ENCODE results near the gene YIF1A.
"Not testable (repeated sequence)": the region's sequence is repeated elsewhere in the genome, so short reads cannot be mapped to it uniquely, and the experiment has no call there.

Gene YIF1A

DNA sequence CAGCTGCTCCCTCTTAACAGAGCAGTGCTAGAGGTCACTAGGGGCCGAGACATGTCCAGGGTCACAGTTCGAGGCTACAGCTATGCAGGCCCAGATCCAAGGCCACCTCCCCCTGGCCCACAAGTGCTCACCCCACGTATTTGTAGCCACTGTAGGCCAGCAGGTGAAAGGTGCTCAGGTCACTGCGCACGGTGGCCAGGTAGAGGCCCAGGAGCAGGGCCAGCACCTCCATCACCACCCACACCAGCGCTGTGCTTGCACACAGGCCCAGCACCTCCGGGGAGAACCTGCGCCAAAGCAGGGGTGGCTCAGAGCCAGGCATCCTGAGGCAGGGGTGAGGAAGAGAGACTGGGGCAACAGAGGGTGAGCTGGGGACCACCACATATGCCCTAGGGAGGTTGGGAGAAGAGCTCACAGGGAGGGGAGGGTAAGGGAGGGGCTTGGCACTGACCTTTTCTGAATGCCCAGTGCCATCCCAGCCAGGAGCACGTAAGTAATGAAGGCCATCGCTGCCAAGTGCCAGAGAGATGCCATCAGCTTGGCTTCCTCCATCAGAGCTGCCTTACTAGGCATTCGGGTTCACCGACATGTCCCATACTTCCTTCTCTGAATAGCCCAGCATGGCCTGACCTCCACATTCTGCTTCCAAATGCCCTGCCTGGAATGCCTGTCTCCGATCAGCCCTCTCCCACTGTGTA is 3.5 kb downstream of the YIF1A start:
- no peak for DNase-seq

DNA sequence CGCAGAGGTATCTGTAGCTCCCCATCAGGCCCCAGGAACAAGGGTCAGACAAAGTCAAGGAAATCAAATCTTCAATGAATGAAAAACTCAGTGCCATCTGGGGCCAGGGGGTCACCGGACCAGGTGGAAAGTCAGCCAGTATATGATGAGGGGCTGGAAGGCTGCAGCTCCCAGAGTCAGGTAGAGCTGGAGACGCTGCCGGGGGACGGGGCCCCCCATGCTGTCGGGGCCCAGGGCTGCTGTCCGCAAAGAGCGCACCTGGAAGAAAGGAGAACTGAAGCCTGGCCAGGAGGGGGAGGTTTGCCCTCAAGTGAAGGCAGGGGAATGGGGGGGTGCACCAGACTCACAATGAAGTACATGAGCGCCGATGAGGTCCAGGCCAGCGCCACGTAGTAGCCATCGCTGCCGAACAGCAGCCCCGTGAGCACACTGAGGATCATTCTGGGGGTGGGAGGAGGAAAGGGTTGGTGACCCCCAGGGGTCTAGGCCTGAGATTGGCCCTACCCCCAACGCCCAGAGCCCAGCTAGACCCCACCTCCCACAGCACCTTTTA is 4.3 kb downstream of the YIF1A start:
- DNase-seq: no peak

DNA sequence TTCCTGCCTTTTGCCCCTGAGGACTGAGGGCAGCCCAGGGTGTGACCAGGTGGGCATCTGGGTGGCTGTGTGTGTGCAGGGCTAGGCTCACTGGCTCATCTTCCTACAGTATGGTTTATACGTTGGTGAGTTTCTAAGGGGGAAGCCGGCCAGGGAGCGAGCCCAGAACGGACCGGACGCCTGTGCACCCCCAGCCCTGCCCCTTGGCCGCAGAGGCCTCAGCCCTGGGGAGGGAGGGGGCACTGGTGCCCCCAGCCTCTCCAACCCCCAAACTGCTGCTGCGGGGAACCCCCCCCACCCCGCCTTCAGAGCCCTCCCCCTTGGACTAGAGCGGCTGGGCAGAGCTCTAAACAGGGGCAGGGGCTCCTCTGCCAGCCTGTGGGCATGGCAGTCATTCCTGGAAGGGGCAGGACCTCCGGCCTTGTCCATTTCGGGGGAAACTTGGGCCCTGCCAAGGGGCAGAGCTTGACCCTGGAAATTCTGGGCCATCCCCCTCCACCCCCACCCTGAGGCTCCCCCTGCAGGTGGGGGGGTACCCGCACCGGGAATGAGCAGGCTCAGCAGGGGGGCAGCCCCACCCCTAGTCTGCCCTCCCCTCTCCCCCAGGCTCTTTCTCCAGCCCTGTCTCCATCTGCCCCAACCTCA is 5.4 kb downstream of the YIF1A start:
- no peak for DNase-seq

DNA sequence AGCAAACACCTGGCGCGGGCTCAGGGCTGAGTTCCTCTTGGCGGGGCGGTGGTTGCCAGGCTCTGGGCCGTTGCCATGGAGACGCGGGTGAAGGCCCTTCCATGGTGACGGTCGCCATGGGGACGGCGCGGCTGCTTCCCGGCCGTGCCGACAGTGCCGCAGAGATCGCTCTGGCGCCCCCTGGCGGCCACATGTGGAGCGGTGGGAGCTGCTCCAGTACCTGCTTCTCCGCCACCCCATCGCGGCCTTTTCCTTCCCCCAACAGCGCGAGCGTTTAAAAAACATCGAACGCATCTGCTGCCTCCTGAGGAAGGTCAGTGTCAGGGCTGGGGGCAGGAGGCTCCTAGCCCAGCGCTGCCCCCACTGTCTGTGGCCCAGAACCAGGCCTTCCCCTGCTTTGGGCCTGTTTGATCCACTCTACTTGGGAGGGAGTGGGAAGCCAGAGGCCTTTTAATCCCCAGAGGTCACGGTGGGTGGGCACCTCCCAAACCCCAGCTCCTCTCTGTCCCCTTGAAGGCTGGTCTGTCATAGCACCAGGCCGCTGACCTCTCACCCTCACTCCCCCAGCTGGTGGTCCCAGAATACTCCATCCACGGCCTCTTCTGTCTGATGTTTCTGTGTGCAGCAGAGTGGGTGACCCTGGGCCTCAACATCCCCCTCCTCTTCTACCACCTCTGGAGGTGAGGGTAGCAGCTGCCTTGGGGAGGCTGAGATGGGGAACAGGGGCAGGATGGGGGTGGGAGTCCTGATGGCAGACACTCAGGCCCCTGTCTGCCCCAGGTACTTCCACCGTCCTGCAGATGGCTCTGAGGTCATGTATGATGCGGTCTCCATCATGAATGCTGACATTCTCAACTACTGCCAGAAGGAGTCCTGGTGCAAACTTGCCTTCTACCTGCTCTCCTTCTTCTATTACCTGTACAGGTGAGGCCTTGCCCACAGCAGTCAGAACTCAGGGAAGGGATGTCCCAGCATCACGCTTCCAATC is 6.2 kb downstream of the YIF1A start:
- peak; percentile 96 for DNase-seq

DNA sequence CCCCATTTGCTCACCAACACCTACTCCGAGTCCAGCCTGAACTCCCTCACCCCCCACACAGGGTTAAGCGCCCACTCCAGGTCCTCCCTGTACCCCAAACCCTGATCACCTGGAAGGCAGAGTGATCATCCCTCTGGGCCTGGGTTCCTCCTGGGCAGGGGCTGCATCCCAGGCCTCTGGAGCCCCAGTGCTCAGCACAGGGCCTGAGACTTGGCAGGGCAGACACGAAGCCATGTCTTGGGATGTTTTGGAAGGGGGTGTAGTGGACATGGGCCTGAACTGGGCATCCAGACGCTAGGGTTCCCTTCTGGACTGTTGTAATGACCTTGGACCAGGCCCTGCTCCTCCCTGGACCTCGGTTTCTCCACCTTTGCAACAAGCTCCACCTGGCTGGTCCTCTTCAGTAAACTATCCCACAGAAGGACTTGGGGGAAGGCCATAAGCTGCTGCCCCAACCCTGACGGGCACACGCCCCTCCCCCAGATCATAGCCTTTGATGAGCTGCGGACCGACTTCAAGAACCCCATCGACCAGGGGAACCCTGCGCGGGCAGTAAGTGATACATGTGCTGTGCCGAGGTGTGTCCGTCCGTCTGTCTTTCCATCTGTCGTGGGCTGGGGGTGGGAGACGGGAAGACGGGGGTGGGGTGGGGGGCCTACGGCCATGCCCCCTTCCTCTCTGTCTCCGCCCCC is 7.0 kb downstream of the YIF1A start:
- no peak for DNase-seq

DNA sequence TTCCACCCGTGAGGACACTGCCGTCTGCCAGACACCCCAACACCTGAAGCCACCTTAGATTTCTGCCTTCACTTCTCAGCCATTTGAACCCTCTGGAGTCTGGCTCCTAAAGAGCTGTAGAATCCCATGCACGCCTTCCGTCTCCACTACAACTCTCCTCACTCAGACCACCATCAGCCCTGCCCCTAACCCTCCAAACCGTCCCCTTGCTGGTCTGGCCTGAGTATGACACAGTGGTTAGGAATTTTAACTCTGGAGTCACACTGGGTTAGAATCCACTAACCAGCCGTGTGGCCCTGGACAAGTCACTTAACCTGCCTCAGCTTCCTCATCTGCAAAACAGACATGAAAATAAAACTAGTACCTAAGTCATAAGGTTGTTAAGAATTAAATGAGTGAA is 7.9 kb downstream of the YIF1A start:
- no peak for DNase-seq

DNA sequence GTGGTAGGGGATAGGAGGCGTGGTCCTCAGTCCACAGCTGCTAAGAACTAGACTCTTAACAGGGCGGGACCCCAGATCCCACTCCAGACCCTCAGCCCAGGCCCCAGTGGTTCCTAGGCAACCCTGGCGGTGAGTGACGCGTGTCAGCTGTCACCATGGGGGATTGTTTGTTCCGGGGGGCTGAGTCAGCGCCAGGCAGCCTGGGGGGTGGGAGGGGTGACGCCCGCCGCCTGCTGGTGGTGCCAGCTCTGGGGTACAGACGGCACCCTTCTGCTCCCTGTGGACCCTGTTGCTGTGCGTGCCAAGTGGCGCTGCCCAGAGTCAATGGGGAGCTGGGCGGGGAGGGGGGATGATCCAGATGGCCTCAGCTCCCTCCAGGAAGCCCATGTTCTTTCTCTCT is 8.5 kb downstream of the YIF1A start:
- no peak for DNase-seq

DNA sequence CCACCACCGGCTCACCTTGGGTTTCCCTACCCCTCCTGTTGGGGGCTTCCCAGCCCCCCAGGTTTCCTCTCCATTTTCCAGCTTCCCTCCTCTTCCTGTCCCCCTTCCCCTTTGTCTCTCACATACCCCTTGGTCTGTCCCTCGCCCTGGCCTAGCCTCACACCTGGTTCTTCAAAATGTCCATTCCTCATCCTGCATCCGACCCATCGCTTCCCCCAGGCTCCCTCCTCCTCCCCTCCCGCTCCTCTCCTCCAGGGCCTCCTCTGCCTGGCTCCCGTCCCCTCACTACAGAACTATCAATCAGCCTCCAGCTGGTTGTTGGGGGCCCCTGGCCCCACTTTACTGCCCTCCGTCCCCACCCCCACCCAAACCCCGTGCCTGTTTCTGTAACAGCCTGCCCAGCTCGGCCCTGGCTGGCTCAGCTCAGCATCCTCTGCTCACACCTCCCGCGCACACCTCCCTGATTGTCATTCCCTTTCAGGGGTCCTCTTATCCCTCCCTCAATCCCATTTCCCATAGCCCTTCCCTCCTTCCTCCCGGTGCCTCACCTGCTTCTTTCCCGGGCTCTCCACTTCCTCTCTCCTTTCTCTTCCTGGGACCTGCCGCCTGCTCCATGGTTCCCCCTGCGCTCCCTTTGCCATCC is 9.7 kb downstream of the YIF1A start:
- DNase-seq: no peak

DNA sequence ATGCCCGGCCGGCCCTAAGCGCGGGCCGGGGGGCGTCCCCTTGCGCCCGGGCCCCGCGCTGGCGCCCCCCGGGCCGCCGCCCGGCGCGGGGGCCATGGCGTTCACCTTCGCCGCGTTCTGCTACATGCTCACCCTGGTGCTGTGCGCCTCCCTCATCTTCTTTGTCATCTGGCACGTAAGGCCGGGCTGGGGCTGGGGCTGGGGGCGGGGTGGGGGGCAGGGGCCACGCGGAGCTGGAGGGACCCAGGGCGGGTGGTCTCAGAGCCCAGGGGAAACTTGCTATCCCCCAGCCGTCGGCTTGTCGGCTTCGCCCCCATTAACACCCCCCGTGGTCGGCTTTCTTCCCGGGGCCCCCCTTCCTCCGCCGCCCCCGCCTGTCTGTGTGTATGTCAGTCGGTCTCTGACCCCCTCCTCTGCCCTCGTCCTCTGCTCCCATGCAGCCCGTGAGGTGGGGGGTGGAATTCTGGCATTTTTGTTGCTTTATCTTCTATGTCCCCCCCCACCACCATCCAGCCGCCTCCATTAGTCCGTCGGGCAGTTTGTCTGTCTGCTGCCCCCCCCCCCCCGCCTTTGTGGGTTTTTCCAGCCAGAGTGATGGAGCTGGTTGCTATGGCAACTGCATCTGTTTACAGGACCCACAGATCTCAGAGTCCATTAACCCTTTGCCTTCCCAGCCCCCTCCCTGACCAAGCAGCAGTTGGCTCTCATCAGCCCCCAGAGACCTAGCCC is 10.4 kb downstream of the YIF1A start:
- no peak for DNase-seq

DNA sequence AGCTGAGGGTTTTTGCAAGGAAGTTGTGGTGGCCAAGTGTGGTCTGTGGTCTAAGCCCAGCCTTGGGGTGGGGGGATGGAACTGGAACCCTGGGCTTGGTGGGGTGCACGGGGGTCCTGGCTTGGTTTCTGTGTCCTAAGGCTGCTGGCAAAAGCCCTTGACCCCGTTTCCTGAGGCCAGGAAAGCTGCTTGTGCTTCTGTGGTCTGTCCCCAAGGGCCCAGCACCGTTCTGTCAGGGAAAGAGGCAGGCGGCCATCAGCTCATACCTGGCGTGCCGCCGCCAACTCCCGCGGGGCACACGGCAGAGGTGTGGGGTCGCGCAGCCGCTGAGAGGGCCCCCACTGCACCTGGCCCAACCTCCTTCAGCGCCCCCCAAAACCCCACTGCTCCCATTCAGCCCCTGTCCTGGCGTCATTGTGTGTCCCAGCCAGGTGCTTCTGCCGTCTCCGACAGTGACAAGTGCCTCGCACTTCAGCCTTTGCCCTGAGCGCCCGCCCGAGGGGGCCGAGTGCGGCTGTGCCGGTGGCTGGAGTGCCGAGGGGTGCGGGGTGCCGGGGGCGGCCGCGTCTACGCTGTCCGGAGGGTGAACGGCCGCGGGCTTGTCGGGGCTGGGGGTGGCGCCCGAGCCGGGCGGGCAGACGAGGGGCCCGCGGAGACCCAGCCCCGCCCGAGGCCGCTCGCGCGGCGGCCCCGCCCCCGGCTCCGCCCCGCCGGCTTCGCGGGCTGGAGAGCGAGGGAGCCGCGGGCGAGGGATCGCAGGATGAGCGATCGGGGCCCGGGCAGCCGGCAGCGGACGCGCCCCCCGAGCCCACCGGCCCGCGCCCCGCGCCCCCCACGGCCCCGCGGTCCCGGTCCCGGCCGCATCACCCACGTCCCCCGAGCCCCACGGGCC is 11.2 kb downstream of the YIF1A start, which contains the start of gene CNIH2:
CNIH2 (plus strand) TSS at position 705 of the 892 bp plus-strand sequence. CDS start 282 bp downstream, outside the sequence.
- DNase-seq: no peak

DNA sequence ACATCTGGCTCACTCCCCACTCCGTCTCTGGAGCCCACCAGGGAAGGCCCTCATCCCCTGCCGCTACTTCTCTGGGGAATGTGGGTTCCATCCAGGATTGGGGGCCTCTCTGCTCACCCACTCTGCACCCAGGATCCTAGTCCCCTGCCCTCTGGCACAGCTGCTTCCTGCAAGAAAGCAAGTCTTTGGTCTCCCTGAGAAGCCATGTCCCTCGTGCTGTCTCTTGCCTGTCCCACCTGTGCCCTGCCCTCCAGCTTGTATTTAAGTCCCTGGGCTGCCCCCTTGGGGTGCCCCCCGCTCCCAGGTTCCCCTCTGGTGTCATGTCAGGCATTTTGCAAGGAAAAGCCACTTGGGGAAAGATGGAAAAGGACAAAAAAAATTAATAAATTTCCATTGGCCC is 11.9 kb downstream of the YIF1A start:
- DNase-seq: not testable (repeated sequence)

DNA sequence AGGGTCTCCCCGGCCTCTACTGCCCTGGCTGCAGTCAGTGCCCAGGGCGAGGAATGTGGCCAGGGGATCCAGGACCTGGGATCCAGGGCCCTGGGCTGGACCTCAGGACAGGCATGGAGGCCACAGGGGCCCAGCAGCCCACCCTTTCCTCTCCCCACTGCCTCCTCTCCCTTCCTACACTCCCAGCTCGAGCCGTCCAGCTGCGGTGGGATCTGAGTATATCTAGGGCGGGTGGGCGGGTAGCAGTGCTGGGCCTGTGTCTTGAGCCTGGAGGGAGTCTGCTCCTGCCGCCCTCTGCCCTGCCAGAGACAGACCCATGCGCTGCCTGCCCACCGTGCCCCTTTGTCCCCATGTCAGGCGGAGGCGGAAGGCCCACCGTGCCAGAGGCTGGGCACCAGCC is 12.3 kb downstream of the YIF1A start:
- not testable (repeated sequence) for DNase-seq

DNA sequence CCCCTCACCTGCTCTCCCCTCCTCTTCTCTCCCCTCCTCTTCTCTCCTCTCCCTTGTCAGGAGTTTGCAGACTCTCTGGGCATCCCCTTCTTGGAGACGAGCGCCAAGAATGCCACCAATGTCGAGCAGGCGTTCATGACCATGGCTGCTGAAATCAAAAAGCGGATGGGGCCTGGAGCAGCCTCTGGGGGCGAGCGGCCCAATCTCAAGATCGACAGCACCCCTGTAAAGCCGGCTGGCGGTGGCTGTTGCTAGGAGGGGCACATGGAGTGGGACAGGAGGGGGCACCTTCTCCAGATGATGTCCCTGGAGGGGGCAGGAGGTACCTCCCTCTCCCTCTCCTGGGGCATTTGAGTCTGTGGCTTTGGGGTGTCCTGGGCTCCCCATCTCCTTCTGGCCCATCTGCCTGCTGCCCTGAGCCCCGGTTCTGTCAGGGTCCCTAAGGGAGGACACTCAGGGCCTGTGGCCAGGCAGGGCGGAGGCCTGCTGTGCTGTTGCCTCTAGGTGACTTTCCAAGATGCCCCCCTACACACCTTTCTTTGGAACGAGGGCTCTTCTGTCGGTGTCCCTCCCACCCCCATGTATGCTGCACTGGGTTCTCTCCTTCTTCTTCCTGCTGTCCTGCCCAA is 12.8 kb downstream of the YIF1A start:
- no peak for DNase-seq

DNA sequence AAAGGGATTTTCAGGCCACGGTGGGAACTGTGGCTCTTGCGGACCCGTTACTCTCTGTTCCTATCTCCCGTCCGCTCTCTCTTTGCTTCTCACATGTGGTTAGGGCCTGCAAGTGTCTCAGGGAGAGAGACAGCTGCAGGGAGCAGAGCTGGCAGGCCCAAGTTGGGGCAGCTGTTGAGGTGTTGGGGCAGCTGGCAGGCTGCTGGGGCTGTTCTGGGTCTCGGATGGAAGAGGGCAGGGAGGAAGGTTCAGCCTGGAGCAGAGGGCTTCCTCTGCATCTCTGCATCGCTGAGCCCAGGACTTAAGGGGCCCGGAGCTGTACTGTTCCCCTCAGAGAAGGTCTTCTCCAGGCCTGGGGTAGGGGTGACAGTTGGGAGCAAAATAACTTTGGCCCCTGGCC is 13.5 kb downstream of the YIF1A start:
- no peak for DNase-seq

DNA sequence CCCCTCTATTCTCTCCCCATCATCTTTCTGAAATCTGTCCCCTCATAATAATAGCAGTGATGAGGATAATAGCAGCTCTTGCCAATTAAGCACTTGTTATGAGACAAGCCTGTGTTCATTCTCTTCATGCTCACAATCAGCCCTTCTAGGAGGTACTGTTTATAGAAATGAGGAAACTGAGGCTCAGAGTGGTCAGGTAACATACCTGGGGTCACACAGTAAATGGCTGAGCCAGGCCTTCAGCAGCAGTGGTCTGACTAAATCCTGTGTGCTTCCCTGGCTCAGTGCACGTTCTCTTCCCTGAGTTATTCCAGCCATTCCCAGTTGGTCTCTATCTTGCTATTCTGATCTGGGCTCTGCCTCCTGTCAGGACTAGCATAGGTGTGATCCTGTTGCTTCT is 14.7 kb downstream of the YIF1A start:
- no peak for DNase-seq

DNA sequence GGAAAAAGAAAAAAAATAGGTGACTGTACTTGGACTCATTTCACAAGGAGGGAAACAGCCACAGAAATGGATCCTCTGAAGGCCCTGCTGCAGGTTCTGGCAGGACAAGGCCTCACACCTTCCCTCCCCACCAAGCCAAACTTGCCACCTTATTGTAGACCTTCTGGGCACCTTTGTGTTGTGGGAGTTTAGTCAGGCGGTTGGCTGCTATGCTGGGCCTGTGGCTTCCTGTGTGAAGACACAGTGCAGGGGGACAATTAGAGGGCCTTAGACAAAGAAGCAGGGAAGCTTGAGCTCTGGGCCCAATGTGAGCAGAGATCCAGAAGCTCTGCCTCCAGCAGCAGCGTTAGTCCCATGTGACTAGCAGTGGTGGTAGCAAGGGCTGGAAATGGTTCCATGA is 16.3 kb downstream of the YIF1A start:
- peak; percentile 78 for DNase-seq

DNA sequence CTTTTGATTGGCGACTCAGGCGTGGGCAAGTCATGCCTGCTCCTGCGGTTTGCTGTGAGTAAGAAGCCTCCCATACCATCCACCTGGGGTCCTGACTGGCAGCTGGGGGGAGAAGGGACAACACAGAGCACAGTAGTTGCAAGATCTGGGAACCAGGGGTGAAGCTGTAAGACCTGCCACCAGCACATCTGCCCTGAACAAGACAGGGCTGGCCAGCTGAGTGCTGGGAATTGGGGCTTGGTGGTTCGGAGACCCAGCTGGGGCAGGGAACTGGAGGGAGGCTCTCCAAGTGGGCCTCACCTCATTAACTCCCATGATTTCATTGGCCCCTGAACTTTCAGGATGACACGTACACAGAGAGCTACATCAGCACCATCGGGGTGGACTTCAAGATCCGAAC is 17.1 kb downstream of the YIF1A start:
- no peak for DNase-seq

DNA sequence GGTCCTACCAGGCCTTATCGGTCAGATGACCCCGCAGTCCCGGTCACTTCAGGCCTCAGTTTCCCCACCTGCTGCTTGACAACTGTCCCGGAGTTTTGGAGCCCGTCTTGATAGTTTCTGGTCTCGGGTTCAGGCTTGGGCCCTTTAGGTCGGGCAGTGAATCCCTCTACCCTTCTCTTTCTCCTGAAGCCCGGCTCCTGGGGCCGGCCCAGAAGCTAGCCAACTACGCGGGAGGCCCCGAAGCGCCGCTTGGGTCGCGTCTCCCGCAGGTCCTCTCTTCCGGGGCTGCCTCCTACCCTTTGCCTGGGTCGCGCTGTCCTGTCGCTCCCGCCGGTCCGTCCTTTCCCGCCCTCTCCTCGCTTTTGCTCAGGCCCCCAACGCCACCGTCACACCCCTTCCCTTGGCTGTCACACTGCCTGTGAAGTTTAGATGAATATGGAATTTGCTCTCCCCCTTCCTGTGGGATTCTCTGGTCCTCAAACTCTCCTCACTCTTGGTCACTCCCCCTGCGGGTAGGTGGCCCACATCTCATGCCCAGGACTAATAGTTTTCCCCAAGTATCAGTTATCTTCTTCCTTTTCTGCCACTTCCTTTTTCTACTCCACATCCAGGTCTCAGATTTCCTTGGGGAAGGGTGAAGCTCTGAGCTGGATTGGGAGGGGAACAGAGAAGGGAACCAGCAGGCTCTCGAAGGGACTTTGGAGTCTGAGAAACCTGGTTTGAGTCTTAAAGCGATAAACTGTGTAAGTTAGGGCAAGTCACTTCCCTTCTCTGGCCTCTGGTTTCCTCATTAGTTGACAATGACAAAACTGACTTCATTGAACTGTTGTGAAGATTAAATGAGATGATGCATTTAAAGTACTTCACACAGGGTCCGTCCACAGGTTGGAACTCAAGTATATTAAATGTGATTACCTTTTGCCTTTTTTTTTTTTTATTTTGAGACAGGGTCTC is 19.7 kb downstream of the YIF1A start:
- DNase-seq: no peak

Measured in NK-92 treated with Interleukin-12 subunit alpha and Interleukin-12 subunit beta, amount 100 ng/mL, for 24 hours (cell line).